MM.1S (cell line): ENCODE data around the gene ODC1.
"Not testable (repeated sequence)": the region's sequence is repeated elsewhere in the genome, so short reads cannot be mapped to it uniquely, and the experiment has no call there.

Source experiments
- DNase-seq: peaks from one replicate; pipeline ENCODE4 v3.0.0-alpha.2; 2015
- H2AFZ ChIP-seq: fragments of 300-600 bp; sonication (generic); 2 replicates; pipeline ENCODE4 v1.6.0; 2016; ENCODE audit warnings: antibody characterized with exemption, low read length
- H3F3A ChIP-seq: fragments of 300-600 bp; sonication (generic); 2 replicates; pipeline ENCODE4 v1.6.1; 2016; ENCODE audit warnings: mild to moderate bottlenecking, antibody characterized with exemption, low read length, moderate library complexity, mixed read lengths; ENCODE audit not compliant: insufficient read depth
- H3K27ac ChIP-seq: fragments of 300-600 bp; sonication (generic); 2 replicates; pipeline ENCODE4 v1.5.1; 2016; ENCODE audit warnings: mild to moderate bottlenecking, low read length
- H3K27me3 ChIP-seq: fragments of 300-600 bp; sonication (generic); replicated peaks from 2 replicates; pipeline ENCODE4 v1.6.0; 2016; ENCODE audit warnings: low read length; ENCODE audit not compliant: insufficient read depth
- H3K36me3 ChIP-seq: fragments of 300-600 bp; sonication (generic); replicated peaks from 2 replicates; pipeline ENCODE4 v1.6.1; 2016; ENCODE audit warnings: mild to moderate bottlenecking, low read length, mixed read lengths; ENCODE audit not compliant: insufficient read depth
- H3K4me1 ChIP-seq: fragments of 300-600 bp; sonication (generic); 2 replicates; pipeline ENCODE4 v1.6.1; 2016; ENCODE audit warnings: low read length, mixed read lengths
- H3K4me2 ChIP-seq: fragments of 300-600 bp; sonication (generic); 2 replicates; pipeline ENCODE4 v1.6.0; 2016; ENCODE audit warnings: low read depth, low read length
- H3K4me3 ChIP-seq: fragments of 300-600 bp; sonication (generic); 2 replicates; pipeline ENCODE4 v1.5.1; 2016; ENCODE audit warnings: low read length, mixed read lengths
- H3K79me2 ChIP-seq: fragments of 300-600 bp; sonication (generic); 2 replicates; pipeline ENCODE4 v1.6.1; 2016; ENCODE audit warnings: mixed run types, low read length, mixed read lengths
- H3K9ac ChIP-seq: fragments of 300-600 bp; sonication (generic); 2 replicates; pipeline ENCODE4 v1.6.1; 2016; ENCODE audit warnings: low read length, mixed read lengths
- H3K9me2 ChIP-seq: fragments of 300-600 bp; sonication (generic); replicated peaks from 2 replicates; pipeline ENCODE4 v1.6.1; 2016; ENCODE audit warnings: mild to moderate bottlenecking, low read length, mixed read lengths; ENCODE audit not compliant: insufficient read depth
- H3K9me3 ChIP-seq: fragments of 300-600 bp; sonication (generic); replicated peaks from 2 replicates; pipeline ENCODE4 v1.6.1; 2016; ENCODE audit warnings: mild to moderate bottlenecking, low read length, mixed read lengths; ENCODE audit not compliant: insufficient read depth
- H4K20me1 ChIP-seq: fragments of 300-600 bp; sonication (generic); 2 replicates; pipeline ENCODE4 v1.6.1; 2016; ENCODE audit warnings: mild to moderate bottlenecking, low read length, moderate library complexity, mixed read lengths; ENCODE audit not compliant: insufficient read depth
- EZH2 ChIP-seq: fragments of 300-600 bp; sonication (generic); optimal IDR thresholded peaks from 2 replicates; pipeline ENCODE3; 2017; ENCODE audit warnings: low read depth, mild to moderate bottlenecking, antibody characterized with exemption, low read length, mixed read lengths
- EZH2phosphoT487 ChIP-seq: fragments of 300-600 bp; sonication (generic); IDR thresholded peaks from 2 replicates; pipeline ENCODE4 v1.6.1; 2018; ENCODE audit warnings: antibody characterized with exemption, low read length
- TF ChIP-seq, protein P1 (sequence below): fragments of 300-600 bp; sonication (generic); IDR thresholded peaks from 2 replicates; pipeline ENCODE4 v1.5.1; 2016; ENCODE audit warnings: antibody characterized with exemption, low read length, mixed read lengths

ODC1 gene

DNA sequence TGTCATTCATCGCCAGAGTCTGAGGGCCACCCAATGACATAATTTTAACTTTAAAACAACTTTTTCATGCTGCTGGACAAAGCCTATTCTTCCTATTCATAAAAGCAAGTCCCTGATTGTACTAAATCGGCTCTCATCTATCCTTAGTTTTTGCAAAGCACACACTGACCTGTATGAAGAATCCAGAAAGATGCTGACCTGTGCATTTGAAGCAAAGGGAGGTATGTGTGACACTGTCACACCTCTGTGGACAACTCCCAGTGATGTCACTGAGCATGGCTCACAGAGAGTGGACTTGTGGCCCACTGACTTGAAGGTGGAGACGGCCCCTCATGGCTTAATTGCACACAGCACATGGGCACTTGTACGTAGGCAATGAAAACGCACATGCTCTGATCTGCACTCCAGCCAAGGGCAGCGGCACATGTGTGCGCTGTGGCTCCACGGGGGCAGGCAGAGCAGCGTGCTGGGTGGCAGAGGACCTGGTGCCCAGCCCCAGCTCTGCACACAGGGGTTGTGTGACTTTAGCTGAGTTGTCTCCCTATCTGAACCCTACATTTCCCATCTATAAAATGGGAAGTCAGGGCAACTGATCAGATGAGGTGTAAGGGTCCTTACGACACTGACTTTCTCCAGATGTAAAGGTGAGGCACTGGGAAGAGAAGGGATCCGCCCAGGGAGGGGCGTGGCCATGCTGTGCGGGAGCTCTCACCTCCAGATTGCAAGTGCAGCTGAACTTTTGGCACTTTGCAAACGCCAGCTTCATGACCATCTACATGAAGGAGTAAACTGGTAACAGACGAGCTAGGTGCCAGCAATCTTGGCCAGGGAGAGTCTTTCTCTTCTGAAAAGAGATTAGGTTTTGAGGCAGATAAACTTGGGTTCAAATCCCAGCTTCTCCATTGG lies 14.3 kb upstream of the ODC1 start:
- H3K36me3 ChIP-seq = no peaks in the 10 kb centered on the region
- no peak for TF ChIP-seq EZH2
- TF ChIP-seq, protein P1, sequence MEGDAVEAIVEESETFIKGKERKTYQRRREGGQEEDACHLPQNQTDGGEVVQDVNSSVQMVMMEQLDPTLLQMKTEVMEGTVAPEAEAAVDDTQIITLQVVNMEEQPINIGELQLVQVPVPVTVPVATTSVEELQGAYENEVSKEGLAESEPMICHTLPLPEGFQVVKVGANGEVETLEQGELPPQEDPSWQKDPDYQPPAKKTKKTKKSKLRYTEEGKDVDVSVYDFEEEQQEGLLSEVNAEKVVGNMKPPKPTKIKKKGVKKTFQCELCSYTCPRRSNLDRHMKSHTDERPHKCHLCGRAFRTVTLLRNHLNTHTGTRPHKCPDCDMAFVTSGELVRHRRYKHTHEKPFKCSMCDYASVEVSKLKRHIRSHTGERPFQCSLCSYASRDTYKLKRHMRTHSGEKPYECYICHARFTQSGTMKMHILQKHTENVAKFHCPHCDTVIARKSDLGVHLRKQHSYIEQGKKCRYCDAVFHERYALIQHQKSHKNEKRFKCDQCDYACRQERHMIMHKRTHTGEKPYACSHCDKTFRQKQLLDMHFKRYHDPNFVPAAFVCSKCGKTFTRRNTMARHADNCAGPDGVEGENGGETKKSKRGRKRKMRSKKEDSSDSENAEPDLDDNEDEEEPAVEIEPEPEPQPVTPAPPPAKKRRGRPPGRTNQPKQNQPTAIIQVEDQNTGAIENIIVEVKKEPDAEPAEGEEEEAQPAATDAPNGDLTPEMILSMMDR = no peak
- TF ChIP-seq EZH2phosphoT487 = no peak
- H3K9ac ChIP-seq = no peak overlapping the region
- no peak for DNase-seq
- H3K4me2 ChIP-seq = no peak overlapping the region
- no peak overlapping the region for H2AFZ ChIP-seq
- no peaks in the 10 kb centered on the region for H3K9me2 ChIP-seq
- no peaks in the 10 kb centered on the region for H3F3A ChIP-seq
- no peaks in the 10 kb centered on the region for H3K79me2 ChIP-seq
- H3K27ac ChIP-seq = no peak overlapping the region
- H3K27me3 ChIP-seq = no peaks in the 10 kb centered on the region
- H4K20me1 ChIP-seq = no peaks in the 10 kb centered on the region
- H3K4me1 ChIP-seq = no peaks in the 10 kb centered on the region
- no peaks in the 10 kb centered on the region for H3K9me3 ChIP-seq
- no peak overlapping the region for H3K4me3 ChIP-seq

DNA sequence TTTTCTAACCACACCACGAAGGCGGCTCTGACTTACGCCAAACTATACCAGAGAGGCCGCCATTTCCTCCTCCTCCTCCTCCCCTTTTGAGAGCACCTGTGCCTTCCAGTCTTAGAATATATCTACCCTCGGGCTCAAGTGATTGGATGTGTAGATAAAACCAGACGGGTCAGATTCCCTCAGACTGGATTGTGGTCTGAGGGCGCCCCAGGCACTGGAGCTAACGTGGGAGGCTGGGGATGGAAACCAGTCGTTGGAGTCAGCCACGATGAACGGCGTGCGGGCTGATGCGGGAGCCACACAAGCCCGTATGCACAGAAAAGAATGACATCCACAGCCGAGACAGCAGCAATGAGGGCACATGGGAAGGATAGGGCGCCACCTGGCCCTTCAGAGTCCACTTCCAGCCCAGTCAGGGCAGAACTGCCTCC lies 12.3 kb upstream of the ODC1 start:
- Histone ChIP-seq H3K36me3 (no peaks in the 10 kb centered on the region), H3K4me1 (no peaks in the 10 kb centered on the region), H4K20me1 (no peaks in the 10 kb centered on the region), H3K27me3 (no peaks in the 10 kb centered on the region), H3K9me3 (no peaks in the 10 kb centered on the region), H2AFZ (no peak overlapping the region), H3K79me2 (no peaks in the 10 kb centered on the region), H3K27ac (no peak overlapping the region), H3K4me3 (no peak overlapping the region), H3K9me2 (no peaks in the 10 kb centered on the region), H3K9ac (no peak overlapping the region), H3K4me2 (no peak overlapping the region), H3F3A (no peaks in the 10 kb centered on the region)
- no peak for TF ChIP-seq EZH2
- TF ChIP-seq EZH2phosphoT487 = no peak
- TF ChIP-seq, protein P1 = no peak
- DNase-seq = no peak

DNA sequence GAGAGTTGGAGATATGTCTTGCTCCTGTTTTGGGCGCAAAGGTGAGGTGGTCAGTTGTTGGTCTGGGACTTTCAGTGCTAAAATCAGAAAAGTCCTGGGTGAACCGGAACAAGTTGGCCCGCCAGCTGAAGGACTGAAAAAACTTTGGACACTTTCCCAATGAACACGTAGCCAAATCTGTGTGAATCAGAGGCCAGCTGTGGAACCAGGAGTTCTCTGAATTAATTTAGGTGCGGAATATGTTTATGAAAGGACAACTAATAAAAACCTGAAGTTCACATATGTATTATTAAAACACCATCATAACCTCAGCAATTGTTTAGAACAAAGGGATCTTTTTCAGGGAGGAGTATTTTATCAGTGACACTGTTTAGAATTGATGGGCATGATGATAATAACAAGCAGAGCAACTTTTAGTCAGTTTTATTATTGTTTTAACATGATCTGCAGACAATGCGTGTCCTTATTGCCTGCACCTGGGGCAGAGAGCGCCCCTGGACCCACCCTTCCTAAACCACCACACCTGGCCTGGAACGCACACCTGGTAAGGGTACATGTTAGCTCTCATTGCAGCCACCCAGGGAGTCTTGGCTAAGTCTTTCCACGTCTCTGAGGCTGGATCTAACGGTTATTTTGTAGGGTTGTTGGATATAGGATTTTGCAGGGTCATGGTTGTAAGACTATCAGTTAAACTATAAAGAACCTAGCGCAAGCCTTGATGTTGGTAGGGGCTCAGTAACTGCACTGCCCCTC lies 9.9 kb upstream of the ODC1 start:
- no peak for DNase-seq
- Histone ChIP-seq H3K4me1 (no peaks in the 10 kb centered on the region), H3K9me3 (no peaks in the 10 kb centered on the region), H3K9ac (no peak overlapping the region), H3K9me2 (no peaks in the 10 kb centered on the region), H3F3A (no peaks in the 10 kb centered on the region), H3K27ac (no peak overlapping the region), H3K4me3 (no peak overlapping the region), H4K20me1 (no peaks in the 10 kb centered on the region), H2AFZ (no peak overlapping the region), H3K27me3 (no peaks in the 10 kb centered on the region), H3K4me2 (no peak overlapping the region), H3K36me3 (no peaks in the 10 kb centered on the region), H3K79me2 (no peaks in the 10 kb centered on the region)
- TF ChIP-seq, protein P1 = no peak
- TF ChIP-seq EZH2phosphoT487 (no peak), EZH2 (no peak)

DNA sequence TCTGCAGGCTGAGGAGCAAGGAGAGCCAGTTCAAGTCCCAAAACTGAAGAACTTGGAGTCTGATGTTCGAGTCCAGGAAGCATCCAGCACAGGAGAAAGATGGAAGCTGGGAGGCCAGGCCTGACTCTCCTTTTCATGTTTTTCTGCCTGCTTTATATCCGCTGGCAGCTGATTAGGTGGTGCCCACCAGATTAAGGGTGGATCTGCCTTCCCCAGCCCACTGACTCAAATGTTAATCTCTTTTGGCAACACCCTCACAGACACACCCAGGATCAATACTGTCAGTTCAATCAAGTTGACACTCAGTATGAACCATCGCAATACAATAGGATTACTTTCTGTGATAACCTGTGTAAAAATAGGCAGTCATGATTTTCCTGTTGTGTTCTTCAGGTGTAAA lies 9.1 kb upstream of the ODC1 start:
- not testable (repeated sequence) for H2AFZ ChIP-seq, H3K9me3 ChIP-seq, H3F3A ChIP-seq, DNase-seq, H3K79me2 ChIP-seq, H3K4me3 ChIP-seq, H3K4me2 ChIP-seq, H3K9me2 ChIP-seq, H3K27me3 ChIP-seq, H4K20me1 ChIP-seq, H3K9ac ChIP-seq, H3K36me3 ChIP-seq, H3K4me1 ChIP-seq, H3K27ac ChIP-seq
